ELF-1 (cell line): ENCODE data around the gene HHAT.

Experiments
- DNase-seq: peaks from one replicate; pipeline ENCODE4 v3.0.0-alpha.2; 2016; ENCODE audit warnings: low read depth, low spot score

Gene HHAT

GRCh38 chr1:210707300-210708240, 378.9 kb downstream of the HHAT start:
- no peak for DNase-seq

- DNase-seq: no peak
Measured at GRCh38 chr1:210709701-210710100, 381.0 kb downstream of the HHAT start.

DNA sequence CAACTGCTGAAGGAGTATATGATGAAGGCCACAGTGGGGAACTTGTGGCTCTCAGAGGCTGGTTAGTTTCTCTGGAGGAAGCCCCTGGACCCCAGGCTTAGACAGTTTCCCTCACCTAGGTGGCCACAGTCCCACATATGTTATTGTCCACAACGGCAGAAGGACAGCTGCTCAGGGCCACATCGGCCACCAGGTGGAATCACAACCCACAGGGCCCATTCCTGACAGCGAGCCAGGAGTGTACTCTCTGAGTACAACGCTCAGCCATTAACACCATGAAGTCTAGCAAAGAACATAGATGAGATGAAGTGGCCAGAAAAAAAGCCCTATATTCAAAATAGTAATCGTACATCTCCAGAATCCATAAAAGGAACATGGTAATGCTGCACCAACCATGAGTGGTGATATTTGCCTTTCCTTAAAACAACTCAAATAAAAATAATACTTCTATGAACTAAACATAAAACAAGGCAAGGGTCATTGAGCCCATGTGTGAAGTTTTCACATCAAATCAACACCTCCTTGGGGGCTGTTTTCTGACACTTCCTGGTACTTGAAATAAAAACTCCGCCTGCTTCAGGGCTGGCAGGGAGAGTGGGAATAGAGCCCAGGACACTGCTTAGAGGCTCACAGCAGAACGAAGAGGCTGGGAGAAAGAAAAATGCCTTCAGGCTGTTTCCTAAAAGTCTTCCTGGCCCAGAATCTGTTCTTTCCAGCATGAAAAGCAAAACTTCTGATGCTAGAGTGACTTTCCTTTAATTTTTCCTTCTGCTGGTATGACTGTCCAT, 383.3 kb downstream of the HHAT start:
- DNase-seq: peak; percentile 14

GRCh38 chr1:210715072-210715471, 386.4 kb downstream of the HHAT start:
- DNase-seq: no peak

DNA sequence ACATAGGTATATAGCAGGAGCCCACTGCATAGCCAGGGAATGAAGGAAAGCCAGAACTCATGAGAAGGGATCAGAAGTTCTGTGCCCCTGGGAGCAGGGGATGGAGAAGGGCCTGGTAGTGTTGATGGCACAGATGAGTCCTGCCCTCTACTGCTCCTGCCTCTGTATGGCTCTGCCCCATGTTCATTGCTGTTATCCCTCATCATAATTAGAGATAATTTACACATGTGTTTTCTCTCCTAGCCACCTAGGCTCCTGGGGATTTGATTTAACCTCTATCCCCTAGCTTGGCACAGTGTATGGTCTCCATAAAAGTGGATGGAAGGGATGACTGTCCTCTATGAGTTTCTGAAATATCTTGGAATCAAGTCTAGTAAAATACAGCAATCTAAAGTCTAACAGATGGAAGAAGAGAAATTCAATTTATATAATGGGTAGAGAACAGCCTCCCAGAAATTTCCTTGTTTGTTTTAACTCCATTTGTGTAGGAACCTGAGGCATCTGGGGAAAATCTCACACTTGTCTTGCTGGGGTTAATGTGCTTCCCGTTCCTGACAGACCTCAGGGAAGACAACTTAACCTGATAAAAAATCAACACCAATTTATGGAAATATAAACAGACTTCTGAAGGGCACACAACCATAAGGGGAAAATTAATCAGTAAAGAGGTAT, 393.8 kb downstream of the HHAT start:
- DNase-seq: no peak

- DNase-seq: no peak
Measured at GRCh38 chr1:210723646-210724045, 394.9 kb downstream of the HHAT start.

GRCh38 chr1:210724768-210725167, 396.1 kb downstream of the HHAT start:
- DNase-seq: no peak
